Vagina (tissue), 2 donors: ENCODE results near the gene LST1.

ENCODE experiments used
- POLR2A ChIP-seq, 2 donors: fragments of 450-650 bp; IDR thresholded peaks; one replicate each; pipeline ENCODE4 v1.6.1; 2017; ENCODE audit warnings: antibody characterized with exemption in 2 of 2, mild to moderate bottlenecking in 2 of 2, moderate library complexity in 2 of 2
- TF ChIP-seq, protein P1 (sequence below), 3 experiments: fragments of 450-650 bp in 2 of 3; fragments of 200-600 bp in 1 of 3; sonication (generic) in 1 of 3; IDR thresholded peaks; one replicate each; pipeline ENCODE4 v1.5.1; 2017 to 2019; ENCODE audit warnings: antibody characterized with exemption in 3 of 3, mild to moderate bottlenecking in 2 of 3, moderate library complexity in 2 of 3

DNA sequence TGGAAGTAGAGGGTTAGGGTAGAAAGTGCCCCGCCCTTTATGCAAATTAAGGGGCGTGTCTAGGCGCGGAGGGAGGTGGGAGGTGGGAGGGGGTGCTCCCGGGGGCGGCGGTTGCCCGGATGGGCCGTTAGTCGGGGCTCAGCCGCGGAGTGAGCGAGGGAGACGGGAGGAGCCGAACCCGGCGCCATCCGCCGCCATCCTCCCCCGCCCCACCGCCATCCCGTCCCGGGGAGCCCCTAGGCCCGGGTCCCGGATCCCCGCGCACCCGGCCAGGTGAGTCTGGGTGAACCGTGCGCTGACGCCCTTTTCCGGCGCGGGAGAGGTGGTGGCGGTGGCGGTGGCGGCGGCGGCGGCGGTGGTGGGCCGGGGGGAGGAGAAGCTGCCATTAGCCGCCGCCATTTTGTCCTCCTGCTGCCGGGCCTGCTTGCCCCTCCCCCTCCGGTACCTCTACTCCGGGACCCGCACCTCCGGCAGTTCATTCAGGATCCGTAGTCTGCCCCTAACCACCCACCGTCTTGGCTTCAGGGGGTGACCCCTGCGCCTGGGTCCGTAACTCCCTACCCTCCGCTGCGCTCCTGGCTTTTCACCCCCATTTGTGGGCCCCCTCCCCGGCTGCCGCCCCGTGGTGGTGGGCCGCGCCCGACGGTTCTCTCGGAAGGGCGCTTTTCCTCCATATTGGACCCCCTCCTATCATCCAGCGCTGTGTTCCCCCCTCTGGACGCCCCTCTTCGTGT lies 34.7 kb downstream of the LST1 start, which contains the start of gene PRRC2A:
- TF ChIP-seq, protein P1, sequence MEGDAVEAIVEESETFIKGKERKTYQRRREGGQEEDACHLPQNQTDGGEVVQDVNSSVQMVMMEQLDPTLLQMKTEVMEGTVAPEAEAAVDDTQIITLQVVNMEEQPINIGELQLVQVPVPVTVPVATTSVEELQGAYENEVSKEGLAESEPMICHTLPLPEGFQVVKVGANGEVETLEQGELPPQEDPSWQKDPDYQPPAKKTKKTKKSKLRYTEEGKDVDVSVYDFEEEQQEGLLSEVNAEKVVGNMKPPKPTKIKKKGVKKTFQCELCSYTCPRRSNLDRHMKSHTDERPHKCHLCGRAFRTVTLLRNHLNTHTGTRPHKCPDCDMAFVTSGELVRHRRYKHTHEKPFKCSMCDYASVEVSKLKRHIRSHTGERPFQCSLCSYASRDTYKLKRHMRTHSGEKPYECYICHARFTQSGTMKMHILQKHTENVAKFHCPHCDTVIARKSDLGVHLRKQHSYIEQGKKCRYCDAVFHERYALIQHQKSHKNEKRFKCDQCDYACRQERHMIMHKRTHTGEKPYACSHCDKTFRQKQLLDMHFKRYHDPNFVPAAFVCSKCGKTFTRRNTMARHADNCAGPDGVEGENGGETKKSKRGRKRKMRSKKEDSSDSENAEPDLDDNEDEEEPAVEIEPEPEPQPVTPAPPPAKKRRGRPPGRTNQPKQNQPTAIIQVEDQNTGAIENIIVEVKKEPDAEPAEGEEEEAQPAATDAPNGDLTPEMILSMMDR (IDR thresholded peaks at IDR 0.05): no peak
- peak in 1 of 2 donors; percentile 74 for TF ChIP-seq POLR2A (IDR thresholded peaks at IDR 0.05)
